Measurements from ENCODE around the gene HBZ. TPM values are rescaled to one million over a fixed set of nuclear protein-coding genes. Genes with fewer than 3 reads are reported as not detected.

HBZ gene
- total RNA-seq, 1 experiment from 2014 or later, result not detected

GRCh38 chr16:117379-118365 is 34.8 kb upstream of the HBZ start:
- ChIA-PET CTCF (interaction anchor here (0.8 to 1.2 kb wide), 2 partner anchors 11 to 13 kb away, joined by 4 read pairs; no protein-coding TSS in a partner anchor), RAD21 (ENCODE audit: low non-redundant PET in 1 of 2, low total read pairs in 2 of 2, uncharacterized antibody in 2 of 2, unreplicated experiment in 2 of 2) (no interaction called here), POLR2A (no interaction called here)
- no peaks in the 10 kb centered on the region for H3K9me2 ChIP-seq (ENCODE audit: insufficient read depth)
- H3K4me1 ChIP-seq (ENCODE audit: control insufficient read depth in 1 of 2, insufficient read depth in 2 of 2, low read length in 2 of 2), result peaks cover 15 to 25% of the 10 kb centered on the region in 2 experiments
- peak; percentile 23 for DNase-seq (ENCODE audit: low read depth, low spot score)
- H3K4me2 ChIP-seq (ENCODE audit: low read length), result no peak overlapping the region
- H3K27me3 ChIP-seq (ENCODE audit: insufficient read depth, low read length), result no peaks in the 10 kb centered on the region
- no peaks in the 10 kb centered on the region for H4K20me1 ChIP-seq (ENCODE audit: insufficient read depth)
- no peaks in the 10 kb centered on the region for H3K9me3 ChIP-seq (ENCODE audit: control insufficient read depth in 1 of 2, insufficient read depth in 1 of 2, low read depth in 1 of 2, low read length in 2 of 2)
- BruUV-seq (replicated peaks), result no TSS peak
- no peak overlapping the region for H2AFZ ChIP-seq (ENCODE audit: low read depth, low read length, poor library complexity, severe bottlenecking)
- intact Hi-C loops (cut with micrococcal nuclease), result no loop called here
- H3K4me3 ChIP-seq (replicated peaks in 1 of 2; ENCODE audit: low read depth in 1 of 2, low read length in 2 of 2), result no peak overlapping the region
- no peak for TF ChIP-seq ELF1 (IDR thresholded peaks at IDR 0.05; ENCODE audit: borderline replicate concordance, low read depth)
- peak; percentile 24 for TF ChIP-seq TCF7L2 (IDR thresholded peaks at IDR 0.05; ENCODE audit: borderline replicate concordance, extremely low read depth, insufficient read depth, insufficient read length)
- no peak for TF ChIP-seq EZH2phosphoT487 (IDR thresholded peaks at IDR 0.05; ENCODE audit: borderline replicate concordance)
- TF ChIP-seq CTCF (IDR thresholded peaks at IDR 0.05 in 2 of 3, conservative IDR thresholded peaks at IDR 0.05 in 1 of 3; ENCODE audit: borderline replicate concordance in 1 of 3, insufficient read depth in 1 of 3, low read depth in 2 of 3, low read length in 2 of 3), result peak; percentile 39 to 63 (median 61); a peak in 5 of 6 replicates
- no peak for TF ChIP-seq ZFX (IDR thresholded peaks at IDR 0.05)
- TF ChIP-seq RAD21 (IDR thresholded peaks at IDR 0.05; ENCODE audit: low read depth), result peak; percentile 52
- H3K27ac ChIP-seq (ENCODE audit: low read depth, low read length), result no peak overlapping the region
- H3K79me2 ChIP-seq (ENCODE audit: insufficient read depth, low read length), result no peaks in the 10 kb centered on the region
- 0 out of 4 replicates have a peak, but pooled peaks cover 0 to 6% of the 10 kb centered on the region in 2 experiments for H3K36me3 ChIP-seq (ENCODE audit: control insufficient read depth in 1 of 2, insufficient read depth in 2 of 2, low read length in 2 of 2)
- ATAC-seq, result peak; percentile 87
- H3K9ac ChIP-seq (ENCODE audit: low read length), result no peak overlapping the region

Measured in HCT116 (cell line).